HuH-7 (cell line): Measurements from ENCODE around the gene HIPK2.

ENCODE experiments used
- DNase-seq: peaks from one replicate; pipeline ENCODE4 v3.0.0; 2011; ENCODE audit warnings: low spot score

HIPK2 gene

DNA sequence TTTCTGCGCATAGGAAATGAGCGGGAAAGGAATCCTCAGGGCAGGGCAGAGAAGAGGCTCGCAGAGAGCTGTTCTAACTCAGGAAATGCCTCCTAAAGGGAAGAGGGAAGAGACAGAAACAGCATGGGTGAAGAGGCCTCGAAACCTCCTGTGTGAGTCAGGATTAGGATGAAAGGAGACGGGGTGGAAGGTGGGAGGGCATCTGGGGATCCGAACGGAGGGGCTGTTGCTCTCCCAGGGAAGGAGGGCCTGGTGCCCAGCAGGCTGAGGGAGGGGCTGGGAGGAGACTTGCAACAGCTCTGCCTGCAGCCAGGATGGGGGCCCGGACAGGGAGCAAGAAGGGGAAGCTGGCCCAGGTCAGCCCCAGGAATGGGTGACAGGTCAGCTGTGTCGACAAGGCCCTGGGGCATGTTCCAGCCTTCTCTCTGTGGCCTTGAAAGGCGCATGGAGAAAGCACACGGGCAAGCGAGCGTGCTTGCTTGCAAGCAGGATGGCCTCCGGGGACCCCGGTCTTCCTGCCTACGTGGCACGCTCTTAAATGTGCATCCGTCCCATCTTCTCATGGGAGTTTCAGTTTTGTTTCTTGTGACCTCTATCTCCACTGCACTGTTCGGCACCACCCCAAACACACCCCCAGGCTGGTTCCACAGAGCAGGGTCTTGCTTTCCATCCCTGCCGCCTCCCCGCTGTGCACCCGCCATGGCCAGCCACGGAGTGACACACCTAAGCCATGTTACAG, 63.5 kb downstream of the HIPK2 start:
- DNase-seq: no peak

DNA sequence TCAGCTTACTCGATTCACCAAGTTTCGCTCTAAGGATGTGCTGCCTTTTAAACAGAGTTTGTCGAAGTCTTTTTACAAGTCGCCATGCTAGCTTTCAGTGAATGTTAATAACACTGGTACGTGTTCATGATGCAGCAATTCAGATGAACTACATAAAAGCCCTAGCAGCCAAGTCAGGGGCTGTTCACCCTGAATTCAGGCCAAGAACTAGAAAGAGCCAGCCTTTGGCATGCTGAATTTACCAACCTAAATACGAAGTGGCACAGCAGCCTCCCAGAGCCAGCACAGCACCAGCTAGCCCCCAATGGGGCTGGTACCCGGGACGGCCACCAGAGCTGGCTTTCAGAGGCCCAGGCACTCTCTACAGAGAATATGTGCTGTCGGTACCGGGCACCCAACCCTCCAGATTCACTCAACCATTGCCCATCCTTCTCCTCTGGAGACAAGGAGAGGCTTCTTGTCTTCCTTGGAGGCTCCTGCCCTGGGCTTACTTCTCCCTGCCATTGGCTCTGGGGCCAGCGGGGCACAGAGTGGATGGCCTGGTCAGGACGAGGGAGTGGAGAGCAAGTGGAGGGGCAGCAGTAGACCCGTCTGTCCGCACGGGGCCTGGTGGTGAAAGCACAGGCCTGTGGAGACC, 64.2 kb downstream of the HIPK2 start:
- no peak for DNase-seq

DNA sequence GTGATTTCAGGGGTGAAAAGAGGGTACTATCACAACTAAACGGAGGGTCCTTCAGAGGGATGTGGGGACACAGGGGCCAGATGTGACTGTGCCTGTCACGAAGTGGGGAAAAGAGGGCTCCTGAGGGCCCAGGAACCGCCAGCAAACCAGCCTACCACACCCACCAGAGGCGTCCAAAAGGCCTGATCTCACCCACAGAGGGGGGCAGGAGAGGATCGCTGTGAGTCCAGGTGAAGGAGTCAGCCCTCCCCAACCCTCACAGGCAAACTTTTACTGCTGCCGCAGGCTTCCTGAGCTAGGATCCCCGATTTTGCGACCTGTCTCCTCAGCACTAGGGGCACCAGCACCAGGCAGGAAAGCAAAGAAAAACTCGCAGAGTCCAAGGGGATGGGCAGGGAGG, 64.7 kb downstream of the HIPK2 start:
- DNase-seq: no peak

DNA sequence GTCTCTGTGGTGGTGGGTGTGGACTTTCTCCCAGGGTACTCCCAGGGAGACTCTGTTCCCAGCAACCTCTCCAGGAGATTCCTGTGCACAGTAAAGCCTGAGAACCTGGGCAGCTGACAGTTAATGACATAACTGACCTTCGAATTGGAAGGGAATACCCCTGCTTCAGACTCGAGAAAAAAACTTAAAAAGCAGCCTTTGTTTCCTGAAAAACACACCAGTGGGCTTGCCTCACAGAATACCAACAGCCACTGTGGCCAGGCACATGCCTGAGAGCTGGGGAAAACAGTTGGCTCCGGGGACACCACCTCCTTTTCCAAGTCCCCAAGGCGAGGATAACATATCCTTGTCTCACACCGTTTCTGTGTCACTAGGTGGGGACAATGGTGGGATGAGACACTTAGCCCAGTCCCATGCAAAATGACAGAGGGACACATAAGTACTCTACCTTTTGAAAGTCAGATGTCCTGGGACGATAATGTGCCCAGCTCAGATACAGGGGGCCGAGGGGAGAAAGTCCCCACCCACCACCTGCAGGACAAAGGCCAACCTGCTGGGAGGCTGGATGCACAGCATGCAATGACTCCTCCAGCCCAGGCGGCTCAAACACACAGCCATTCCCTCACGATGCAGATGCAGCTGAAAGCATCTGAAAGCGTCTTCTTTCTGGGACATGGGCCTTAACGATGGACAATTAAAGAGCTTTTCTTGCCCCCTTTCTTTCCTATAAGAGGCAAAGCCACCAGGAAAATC, 65.6 kb downstream of the HIPK2 start:
- DNase-seq: no peak

DNA sequence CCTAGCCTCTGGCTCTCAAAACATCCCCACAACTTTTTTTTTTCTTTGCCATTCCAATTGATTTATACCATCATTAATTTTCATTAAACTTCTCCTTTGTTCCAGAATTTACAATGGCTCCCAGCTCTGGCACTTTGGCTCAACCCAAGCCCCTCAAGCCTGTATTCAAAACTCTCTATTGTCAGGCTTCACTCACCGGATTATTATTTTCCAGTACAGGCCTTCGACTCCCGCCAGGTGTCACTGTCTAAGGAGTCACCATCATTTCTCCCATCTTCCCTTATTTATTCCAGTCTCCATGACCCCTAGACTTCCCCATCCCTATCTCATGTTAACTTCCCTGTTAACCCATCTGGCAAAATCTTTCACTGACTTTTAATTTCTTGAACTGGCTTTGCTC, 67.8 kb downstream of the HIPK2 start:
- DNase-seq: no peak

DNA sequence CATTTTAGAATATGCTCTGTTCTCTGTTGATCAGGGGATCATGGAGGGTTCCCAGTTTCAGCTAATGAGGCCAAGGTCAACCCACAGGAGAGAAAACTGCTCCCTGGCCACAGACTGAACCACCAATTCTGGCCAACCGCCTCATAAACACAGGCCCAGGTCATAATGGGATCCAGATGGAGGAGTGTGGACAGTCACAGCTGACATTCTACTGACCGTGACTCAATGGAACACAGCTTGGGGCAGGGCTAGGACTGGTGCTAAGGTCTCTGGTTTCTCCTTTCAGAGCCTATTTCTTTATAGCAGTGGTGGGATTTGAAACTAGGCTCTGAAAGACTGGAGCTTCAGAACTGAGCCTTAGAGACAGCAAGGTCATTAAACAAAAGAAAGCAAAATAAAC, 68.3 kb downstream of the HIPK2 start:
- no peak for DNase-seq

DNA sequence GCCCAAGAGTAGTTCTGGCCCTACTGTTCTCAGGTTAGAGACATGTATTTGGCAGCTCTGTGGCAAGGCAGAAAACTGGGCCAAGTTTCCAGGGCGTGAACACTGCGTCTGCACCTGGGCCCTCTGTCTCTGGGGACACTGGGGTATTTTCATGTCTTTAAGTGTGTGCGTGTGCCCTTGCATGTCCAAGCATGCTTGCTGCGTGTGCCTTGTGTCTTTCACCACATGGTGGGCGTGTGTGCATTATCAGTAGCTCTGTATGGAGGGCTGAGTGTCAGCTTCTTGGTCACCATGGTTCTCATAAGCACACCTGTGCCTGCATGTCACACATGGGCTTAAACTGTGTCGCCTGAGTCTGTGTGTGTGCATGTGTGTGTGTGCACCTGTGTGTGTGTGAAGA, 69.3 kb downstream of the HIPK2 start:
- no peak for DNase-seq

DNA sequence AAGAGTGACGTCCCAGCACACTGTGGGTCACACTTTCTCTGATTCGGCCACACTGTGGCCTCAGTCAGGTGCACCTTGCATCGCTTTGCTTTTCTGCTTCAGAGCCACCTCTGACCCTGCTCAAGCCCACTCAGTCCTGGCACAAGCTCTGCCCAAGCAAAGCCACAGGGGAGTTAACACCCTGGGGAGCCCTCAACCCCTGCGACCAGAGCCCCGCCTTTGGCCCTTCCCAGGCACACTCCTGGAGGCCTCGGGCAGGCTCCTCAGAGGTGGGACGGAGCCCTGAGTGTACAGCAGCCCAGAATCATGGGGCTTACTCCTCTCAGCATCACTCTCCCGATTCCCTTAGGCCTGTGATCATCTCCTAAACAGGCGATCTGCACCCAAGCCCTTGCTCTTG, 71.0 kb downstream of the HIPK2 start:
- no peak for DNase-seq

DNA sequence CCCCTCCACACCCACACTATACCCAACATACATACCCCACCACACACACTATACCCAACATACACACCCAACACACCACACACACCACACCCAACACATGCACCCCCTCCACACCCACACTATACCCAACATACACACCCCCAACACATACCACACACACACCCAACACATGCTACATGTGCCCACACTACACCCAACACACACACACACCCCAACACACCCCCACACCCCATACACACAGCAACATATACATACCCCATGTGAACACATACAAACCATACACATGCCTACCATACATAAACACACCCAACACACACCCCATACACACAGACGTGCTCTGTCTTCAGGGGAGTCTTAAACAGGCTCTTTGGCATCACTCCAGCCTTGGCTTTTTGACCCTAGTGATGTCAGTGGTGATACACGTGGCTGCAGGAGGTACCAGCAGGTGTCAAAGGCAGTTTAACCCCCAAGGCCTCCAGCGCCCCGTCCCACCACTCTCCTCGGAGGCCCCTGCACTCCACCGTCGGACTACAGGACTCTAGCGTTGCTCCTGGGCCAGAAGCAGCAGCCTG, 73.4 kb downstream of the HIPK2 start:
- DNase-seq: no peak

DNA sequence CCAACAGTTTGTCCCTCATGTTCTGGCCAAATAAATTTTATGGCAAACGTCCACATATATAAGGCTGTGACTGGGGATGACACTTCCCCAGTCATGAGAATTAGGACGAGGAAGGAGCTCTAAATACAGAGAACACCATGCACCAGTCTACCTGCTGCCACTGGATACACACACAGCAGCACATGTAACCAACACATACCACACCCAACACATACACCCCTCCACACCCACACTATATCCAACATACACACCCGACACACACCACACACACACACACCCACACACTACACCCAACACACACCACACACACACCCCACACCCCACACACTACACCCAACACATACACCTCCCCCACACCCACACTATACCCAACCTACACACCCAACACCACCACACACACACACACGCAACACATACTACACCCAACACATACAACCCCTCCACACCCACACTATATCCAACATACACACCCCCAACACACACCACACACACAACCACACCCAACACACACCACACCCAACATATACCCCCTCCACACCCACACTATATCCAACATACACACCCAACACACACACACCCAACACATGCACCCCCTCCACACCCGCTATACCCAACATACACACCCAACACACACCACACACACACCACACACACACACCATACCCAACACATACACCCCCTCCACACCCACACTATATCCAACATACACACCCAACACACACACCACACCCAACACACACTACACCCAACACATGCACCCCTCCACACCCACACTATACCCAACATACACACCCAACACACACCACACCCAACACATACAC, 74.1 kb downstream of the HIPK2 start:
- DNase-seq: no peak

DNA sequence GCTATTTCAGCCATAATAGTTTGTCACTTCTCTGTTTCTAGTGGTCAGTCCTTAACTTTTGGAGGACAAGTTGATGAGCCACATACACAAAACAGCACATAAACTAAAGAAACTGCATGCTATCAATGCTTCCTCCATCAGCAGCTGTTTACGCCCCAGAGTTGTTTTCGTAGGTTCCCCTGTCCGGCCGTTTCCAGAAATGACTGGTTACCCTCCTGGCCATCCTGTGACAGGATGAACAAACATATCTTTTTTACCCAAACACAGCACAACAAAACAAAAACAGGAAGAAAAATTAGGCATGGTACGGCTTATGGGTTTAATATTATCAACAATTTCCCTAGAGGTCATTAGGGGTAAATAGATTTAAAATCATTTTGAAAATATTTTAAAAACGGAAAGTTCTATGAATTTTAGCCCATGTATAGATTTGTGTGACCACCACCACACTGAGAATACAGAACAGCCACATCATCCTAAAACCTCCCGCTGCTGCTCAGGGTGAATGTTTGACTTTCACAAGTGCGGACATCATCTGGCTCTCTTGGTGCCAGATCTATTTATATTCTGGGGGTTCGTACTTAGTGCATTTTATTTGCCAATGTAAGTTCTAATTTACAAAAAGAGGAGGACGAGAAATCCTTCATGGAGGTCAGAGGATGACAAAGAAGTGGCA, 74.8 kb downstream of the HIPK2 start:
- no peak for DNase-seq

DNA sequence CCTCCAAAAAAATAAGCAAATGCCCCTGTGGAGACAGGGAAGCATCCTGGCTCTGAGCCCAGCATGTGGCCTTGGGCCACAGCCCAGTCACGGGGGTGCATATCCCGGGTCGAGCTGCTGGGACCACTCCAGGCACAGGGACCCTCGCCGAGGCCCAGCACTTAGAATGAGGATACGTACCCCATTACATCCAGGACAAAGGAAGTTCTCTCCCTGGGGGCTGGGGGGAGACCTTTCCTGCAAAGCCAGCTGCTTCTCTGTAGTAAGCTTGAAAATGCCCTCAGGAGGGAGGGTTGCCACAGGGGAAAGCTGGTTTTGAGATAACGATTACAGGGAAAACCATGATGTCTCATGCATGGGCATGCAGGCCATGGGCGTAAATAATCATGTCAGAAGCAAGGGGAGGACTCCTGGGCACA, 75.5 kb downstream of the HIPK2 start:
- no peak for DNase-seq

DNA sequence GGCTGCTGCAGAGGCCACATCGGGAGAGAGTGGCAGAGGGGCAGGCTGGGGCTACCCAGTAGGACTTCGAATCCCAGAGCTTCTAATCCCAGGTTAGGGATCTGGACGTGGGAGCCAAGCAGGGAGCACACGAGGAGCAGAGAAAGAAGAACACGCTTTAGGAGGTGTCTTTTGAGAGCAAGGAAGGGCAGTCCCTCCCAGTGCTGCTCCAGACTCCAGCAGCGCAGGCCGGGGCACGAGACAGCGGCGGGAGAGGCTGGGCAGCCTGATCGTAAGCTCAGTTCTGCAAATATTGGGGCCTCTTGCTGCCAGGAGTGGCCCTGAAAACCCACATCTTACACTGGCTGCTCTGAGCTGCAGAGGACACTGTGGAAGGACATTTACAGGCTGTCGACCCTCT, 75.9 kb downstream of the HIPK2 start:
- no peak for DNase-seq

DNA sequence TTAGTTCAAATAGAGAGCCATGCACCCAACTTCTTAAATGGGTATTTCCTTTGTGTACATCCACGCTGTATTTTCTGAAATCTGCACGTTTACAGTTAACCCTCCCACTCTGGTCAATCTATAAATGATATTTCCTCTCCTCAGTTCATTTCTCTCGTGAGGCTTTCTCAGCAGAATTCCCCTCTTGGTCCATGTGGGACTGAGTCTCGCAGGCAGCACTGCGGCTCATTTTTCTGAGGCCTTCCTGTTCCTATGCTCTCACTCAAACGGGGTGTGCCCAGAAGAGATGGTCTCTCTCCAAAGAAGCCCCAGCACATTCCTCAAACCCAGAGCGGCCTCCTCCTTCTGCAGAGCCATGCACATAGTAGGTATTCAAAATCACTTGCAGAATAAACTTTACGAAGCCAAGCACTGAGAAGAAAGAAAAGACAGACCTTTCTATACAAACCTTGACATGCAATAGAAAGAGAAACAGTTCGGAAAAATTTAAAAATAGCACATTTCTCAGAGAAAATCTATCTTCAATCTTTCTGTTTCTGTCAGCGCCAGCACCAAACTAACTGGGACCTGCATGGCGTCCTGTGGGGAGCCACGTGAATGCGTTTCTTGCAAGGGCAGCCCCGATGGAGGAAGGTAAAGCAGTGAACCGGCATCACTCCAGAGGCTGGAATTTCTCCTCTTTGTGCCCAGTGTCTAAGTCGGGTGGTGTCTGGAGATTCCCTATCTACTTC, 77.1 kb downstream of the HIPK2 start:
- DNase-seq: no peak

DNA sequence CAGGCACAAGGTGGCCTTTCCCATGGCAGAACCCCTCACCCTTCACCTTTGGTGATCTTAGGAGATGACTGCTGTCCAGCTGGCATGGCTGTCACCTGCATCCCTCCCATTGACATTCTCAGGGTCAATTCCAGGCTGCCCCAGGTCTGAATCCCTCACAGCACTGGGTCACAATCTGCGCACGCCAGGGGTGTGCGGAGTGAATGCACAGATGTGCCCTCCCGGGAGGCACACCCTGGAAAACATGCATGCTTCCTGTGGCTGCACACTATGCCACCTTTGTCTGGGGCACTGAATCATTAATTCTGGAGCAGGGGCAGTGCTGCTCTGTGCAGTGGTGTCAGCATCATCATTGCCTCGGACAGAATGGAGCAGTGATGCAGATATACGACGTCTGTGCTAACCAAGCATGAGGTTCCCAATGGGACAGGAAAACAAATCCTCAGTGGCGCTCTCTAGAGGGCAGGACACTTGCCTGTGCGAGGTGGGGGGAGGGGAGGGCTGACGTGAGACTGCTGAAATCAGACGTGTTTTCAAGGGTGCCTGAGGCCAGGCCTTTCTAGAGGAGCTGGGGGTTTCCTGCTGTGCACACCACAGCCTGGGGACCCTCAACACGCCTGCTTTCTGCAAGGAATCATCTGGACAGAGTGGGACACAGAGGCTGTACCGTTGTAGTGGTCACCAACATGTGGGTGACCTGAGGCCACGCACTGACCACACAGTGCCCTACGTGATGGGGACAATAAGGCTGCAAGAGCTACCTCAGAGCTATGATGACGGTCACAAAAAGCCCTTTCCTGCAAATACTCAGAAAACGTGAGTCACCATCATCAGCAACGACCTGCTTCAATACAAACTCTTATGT, 77.9 kb downstream of the HIPK2 start:
- DNase-seq: no peak

DNA sequence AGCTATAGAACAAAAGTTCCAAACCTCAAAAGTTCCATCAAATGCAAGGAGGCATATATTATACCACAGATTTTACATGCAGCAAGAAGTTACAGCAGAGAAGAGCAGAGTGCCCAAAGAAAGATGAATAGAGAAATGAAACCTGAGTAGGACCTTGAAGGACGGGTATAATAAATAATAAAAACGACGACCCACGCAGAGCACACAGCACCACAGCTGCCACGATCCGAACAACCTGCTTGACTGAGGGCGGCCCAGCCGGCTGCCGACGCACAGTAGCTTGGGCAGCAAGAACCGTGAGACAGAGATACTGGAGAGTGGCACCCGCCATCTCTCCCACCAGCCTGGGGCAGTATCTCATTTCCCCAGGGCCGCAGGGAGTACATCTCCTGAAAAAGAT, 79.0 kb downstream of the HIPK2 start:
- no peak for DNase-seq

DNA sequence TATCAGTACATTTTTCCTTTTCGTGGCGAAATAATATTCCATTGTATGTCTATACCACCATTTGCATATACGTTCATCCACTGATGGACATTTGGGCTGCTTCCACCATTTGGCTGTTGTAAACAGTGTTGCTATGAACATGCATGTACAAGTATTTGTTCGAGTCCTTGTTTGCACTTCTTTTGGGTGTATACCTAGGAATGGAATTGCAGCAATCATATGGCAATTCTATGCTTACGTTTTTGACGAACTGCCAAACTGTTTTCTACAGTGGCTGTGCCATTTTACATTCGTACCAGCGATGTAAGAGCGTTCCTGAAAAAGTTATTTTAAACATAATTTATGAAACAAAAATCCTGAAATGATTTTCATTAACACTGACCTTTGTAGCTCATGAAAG, 79.5 kb downstream of the HIPK2 start:
- DNase-seq: no peak

DNA sequence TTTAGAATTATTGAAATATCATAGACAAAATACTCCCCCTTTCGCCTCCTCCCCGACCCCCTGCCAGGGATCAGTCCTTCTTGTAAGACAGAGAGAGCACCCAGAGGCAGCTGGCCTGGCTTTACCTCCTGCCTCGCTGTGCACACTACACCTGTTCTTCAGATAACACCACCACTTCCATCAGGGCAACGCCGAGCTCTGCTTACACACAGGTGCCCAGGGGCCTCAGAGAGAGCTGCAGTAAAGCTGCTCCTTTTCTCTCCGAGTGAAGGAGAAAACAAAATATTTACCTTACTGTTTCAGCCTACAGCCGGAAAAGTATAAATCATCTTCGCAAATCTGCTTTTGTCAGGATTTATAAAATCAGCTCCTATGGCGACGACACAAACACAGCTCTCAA, 80.7 kb downstream of the HIPK2 start:
- DNase-seq: no peak

DNA sequence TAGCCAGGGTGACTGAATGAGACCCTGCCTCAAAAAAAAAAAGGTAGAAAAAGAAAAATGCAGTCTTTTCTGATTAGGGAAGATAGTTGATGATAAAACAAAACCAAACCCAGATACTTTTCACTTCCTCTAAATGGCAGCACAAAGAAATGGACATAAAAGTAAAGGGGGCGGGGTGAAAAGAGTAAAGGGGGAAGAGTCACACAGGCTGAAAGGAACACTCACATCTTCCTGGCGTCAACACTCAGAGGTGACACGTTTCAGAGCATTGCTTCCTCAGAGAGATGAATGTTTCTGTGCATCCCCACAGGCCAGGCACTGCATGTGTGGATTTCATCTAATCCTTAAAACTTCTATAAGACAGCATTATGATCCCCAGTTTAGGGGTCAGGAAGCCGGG, 81.2 kb downstream of the HIPK2 start:
- no peak for DNase-seq

DNA sequence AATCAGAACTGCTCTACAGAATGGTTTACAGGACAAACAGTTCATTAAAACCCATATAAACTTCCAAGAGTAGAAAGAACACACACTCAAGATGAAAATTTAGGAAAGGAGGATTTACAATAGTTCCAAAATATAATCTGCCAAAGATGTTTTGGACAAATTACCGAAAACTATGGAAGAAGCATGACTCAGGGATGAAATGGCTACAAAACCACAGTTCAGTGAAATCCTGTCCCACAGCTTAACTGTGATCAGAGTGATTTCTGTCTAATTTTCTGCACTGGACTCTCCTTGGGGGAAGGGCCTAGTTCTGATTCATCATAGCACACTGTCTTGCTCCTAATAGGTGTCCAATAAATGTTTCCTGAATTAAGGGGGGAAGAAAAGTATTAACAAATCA, 82.2 kb downstream of the HIPK2 start:
- no peak for DNase-seq
